Measurements from ENCODE around the gene RELN.
A peak's percentile ranks its signal among the peaks of the same experiment; 100 is the strongest.

The RELN gene

DNA sequence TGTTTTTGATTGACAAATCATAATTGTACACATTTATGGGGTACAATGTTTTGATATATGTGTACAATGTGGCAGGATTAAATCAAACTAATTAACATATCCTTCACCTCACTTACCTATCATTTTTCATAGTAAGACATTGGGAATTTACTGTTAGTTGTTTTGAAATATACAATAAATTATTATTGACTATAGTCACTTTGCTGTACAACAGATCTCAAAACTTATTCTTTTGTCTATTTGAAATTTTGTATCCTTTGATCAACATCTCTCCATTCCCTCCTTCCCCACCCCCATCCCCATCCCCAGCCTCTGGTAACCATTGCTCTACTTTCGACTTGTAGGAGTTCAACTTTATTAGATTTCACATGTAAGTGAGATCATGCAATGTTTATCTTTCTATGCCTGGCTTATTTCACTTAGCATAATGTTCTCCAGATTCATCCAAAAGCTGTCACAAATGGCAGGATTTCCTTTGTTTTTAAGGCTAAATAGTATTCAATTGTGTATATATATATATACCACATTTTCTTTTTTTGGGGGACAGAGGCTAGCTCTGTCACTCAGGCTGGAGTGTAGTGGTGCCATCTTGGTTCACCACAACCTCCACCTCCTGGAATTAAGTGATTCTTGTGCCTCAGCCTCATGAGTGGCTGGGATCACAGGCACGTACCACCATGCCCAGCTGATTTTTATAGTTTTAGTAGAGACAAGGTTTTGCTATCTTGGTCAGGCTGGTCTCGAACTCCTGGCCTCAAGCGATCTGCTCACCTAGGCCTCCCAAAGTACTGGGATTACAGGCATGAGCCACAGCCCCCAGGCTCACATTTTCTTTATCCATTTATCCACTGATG lies 520.1 kb downstream of the RELN start:
- Histone ChIP-seq H3K4me1 (ENCODE audit: control insufficient read depth, insufficient read depth, low read length) (no peaks in the 10 kb centered on the region), H3K27ac (ENCODE audit: low read depth, low read length) (no peak overlapping the region), H3K36me3 (ENCODE audit: control insufficient read depth, insufficient read depth, low read length) (no peaks in the 10 kb centered on the region), H3K27me3 (ENCODE audit: control insufficient read depth, insufficient read depth, low read length) (no peaks in the 10 kb centered on the region), H3K9ac (ENCODE audit: low read depth, low read length) (no peak overlapping the region), H3K4me3 (ENCODE audit: low read depth, low read length) (no peak overlapping the region), H3K9me3 (ENCODE audit: control insufficient read depth, insufficient read depth, low read length) (no peaks in the 10 kb centered on the region)

DNA sequence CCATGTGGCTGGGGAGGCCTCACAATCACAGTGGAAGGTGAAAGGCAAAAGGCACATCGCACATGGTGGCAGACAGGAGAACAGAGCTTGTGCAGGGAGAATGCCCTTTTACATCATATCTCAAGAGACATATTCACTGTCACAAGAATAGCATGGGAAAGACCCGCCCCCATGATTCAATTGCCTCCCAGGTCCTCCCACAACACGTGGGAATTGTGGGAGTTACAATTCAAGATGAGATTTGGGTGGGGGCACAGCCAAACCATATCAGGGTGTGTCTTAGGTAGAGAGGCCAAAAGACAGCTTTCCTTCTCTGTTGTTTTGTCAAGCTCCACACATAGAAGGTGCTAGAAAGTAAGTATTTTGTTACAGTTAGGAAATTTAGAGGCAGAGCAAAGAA lies 522.6 kb downstream of the RELN start:
- Histone ChIP-seq H3K4me1 (ENCODE audit: control insufficient read depth, insufficient read depth, low read length) (no peaks in the 10 kb centered on the region), H3K27ac (ENCODE audit: low read depth, low read length) (no peak overlapping the region), H3K9ac (ENCODE audit: low read depth, low read length) (no peak overlapping the region), H3K36me3 (ENCODE audit: control insufficient read depth, insufficient read depth, low read length) (no peaks in the 10 kb centered on the region), H3K27me3 (ENCODE audit: control insufficient read depth, insufficient read depth, low read length) (no peaks in the 10 kb centered on the region), H3K4me3 (ENCODE audit: low read depth, low read length) (no peak overlapping the region), H3K9me3 (ENCODE audit: control insufficient read depth, insufficient read depth, low read length) (no peaks in the 10 kb centered on the region)

DNA sequence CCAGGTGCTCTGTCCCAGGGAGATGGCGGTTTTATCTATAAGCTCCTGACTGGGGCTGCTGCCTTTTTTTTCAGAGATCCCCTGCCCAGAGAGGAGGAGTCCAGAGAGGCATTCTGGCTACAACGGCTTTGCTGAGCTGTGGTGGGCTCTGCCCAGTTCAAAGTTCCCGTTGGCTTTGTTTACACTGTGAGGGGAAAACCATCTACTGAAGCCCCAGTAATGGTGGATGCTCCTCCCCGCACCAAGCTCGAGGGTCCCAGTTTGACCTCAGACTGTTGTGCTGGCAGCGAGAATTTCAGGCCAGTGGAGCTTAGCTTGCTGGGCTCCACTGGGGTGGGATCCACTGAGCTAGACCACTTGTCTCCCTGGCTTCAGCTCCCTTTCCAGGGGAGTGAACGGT lies 527.1 kb downstream of the RELN start:
- H3K4me3 ChIP-seq (ENCODE audit: low read depth, low read length) = no peak overlapping the region
- no peaks in the 10 kb centered on the region for H3K4me1 ChIP-seq (ENCODE audit: control insufficient read depth, insufficient read depth, low read length)
- no peak overlapping the region for H3K27ac ChIP-seq (ENCODE audit: low read depth, low read length)
- no peaks in the 10 kb centered on the region for H3K36me3 ChIP-seq (ENCODE audit: control insufficient read depth, insufficient read depth, low read length)
- H3K27me3 ChIP-seq (ENCODE audit: control insufficient read depth, insufficient read depth, low read length) = no peaks in the 10 kb centered on the region
- H3K9ac ChIP-seq (ENCODE audit: low read depth, low read length) = no peak overlapping the region
- no peaks in the 10 kb centered on the region for H3K9me3 ChIP-seq (ENCODE audit: control insufficient read depth, insufficient read depth, low read length)

DNA sequence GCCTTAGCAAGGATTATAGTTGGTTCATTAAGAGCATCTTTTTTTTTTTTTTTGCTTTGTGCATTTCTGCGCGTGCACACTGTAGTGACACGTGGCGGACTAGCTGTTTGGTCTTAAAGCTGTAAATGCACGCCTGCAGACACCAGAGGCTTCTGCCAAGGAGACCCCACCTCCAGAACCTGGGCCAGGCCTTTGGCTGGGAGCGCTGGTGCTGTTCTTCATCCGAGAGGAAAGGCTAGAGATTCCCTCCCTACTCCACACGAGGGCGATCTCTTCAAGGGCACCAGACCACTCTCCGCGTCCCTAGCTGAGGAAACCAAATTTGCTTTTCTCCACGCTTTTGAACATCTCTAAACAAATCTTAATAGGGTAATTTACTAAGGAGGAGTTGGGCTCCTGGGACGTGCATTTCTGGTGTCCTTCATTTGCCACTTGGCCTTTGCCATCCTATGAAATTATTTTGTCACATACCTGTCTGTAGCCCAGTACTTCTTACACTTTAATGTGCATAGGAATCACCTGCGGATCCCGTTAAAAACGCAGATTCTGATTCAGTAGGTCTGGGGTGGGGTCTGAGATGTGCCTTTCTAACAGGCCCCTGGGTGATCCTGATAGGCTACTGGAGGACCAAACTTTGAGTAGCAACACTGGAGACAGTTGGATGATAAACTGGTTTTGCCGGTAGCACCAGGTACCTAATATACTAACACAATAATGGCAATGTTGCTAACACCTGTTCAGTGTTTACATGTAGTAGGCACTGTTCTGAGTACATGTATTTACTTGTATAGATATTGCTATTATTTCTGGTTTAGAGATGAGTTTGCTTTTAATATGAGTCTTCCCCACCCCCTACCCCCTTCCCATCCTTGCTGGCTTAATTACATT lies 542.1 kb downstream of the RELN start:
- H3K9ac ChIP-seq (ENCODE audit: low read depth, low read length) = no peak overlapping the region
- peaks cover 16% of the 10 kb centered on the region for H3K4me1 ChIP-seq (ENCODE audit: control insufficient read depth, insufficient read depth, low read length)
- no peaks in the 10 kb centered on the region for H3K9me3 ChIP-seq (ENCODE audit: control insufficient read depth, insufficient read depth, low read length)
- H3K36me3 ChIP-seq (ENCODE audit: control insufficient read depth, insufficient read depth, low read length) = no peaks in the 10 kb centered on the region
- H3K27ac ChIP-seq (ENCODE audit: low read depth, low read length) = no peak overlapping the region
- H3K27me3 ChIP-seq (ENCODE audit: control insufficient read depth, insufficient read depth, low read length) = peaks cover 45% of the 10 kb centered on the region
- no peak overlapping the region for H3K4me3 ChIP-seq (ENCODE audit: low read depth, low read length)

DNA sequence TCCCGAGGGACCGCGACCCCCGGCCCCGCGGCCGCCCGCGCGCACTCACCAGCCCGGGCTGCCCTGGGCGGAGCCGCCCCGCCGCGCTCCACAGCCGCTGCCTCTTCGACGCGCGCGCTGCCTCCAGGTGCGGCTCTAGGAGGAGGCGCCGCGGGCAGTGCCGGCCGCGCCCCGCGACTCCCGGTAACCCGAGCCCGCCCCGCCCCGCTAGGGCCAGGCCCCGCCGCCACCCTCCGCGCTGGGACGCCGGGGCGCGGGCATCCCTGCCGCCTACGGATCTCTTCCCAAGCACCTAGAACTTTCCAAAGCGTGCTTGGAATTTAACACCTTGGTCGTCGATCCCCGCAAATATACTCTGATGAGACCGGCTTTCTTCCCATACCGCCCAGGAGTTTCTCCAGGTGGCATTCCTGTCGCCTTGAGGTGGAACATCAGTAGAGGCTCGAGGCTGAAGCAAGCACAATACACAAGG lies 543.4 kb downstream of the RELN start, which contains the start of gene SLC26A5:
TSS of gene SLC26A5 (minus strand) at position 159 of the 472 bp plus-strand sequence. CDS start 24,693 bp downstream, outside the sequence.
- Histone ChIP-seq H3K27ac (ENCODE audit: low read depth, low read length) (no peak within 1 kb of the TSS), H3K36me3 (ENCODE audit: control insufficient read depth, insufficient read depth, low read length) (no peaks in the 10 kb centered on the region), H3K9ac (ENCODE audit: low read depth, low read length) (no peak within 1 kb of the TSS), H3K27me3 (ENCODE audit: control insufficient read depth, insufficient read depth, low read length) (peaks cover 45% of the 10 kb centered on the region), H3K9me3 (ENCODE audit: control insufficient read depth, insufficient read depth, low read length) (no peaks in the 10 kb centered on the region), H3K4me3 (ENCODE audit: low read depth, low read length) (peak within 1 kb of the TSS; percentile 66), H3K4me1 (ENCODE audit: control insufficient read depth, insufficient read depth, low read length) (peaks cover 16% of the 10 kb centered on the region)

DNA sequence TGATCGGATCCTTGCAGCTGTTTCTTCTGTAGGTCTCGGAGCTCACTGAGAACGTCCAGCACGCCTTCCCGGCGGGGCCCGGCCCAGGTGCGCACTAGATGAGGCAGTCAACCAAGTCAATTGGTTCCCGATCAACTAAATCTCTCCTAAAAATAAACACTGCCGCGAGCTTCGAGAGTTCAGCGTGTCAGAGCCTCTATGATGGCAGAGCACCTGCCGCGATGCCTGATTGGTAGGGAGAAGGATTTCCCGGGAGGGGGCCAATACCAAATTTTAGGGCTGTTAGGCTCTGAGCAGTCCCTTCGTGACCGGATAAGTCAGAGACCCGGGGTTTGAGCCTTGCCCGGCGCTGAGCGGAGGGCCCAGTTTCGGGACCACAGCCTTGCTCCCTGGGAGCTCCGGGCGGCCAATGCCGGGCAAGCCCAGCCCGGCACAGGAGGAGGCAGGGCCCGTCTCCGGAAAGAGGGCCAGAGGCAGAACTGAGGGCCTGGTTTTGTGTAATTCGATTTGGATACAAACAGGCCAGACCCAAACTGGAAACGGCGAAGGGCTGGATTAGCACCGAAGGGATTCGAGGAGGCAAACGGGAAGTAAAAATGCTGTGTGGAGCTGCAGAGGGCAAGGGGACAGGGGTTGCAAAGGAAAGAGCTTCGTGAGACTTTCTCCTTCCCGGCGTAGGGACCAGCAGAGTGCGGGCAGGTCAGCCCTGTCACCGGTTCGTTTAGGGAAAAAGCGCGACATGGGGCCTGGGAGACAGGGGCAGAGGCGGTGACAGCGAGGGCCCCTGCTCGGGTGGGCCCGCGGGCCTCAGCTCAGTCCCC lies 544.0 kb downstream of the RELN start:
- H3K4me3 ChIP-seq (ENCODE audit: low read depth, low read length) = peak overlapping the region; percentile 66
- no peaks in the 10 kb centered on the region for H3K36me3 ChIP-seq (ENCODE audit: control insufficient read depth, insufficient read depth, low read length)
- H3K4me1 ChIP-seq (ENCODE audit: control insufficient read depth, insufficient read depth, low read length) = peaks cover 16% of the 10 kb centered on the region
- no peak overlapping the region for H3K27ac ChIP-seq (ENCODE audit: low read depth, low read length)
- no peaks in the 10 kb centered on the region for H3K9me3 ChIP-seq (ENCODE audit: control insufficient read depth, insufficient read depth, low read length)
- H3K27me3 ChIP-seq (ENCODE audit: control insufficient read depth, insufficient read depth, low read length) = peaks cover 45% of the 10 kb centered on the region
- no peak overlapping the region for H3K9ac ChIP-seq (ENCODE audit: low read depth, low read length)

DNA sequence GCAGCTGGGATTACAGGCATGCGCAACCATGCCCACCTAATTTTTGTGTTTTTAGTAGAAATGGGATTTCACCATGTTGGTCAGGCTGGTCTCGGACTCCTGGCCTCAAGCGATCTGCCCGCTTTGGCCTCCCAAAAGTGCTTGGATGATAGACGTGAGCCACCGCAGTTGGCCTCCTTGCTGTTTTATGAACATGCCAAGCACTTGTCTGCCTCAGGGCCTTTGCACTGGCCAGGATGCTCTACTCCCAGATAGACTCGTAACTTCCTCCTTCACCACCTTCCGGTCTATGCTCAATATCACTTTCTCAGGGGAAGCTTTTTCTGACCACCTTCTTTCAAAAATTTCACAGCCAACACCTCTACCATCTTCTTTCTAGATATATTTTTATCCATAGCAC lies 549.8 kb downstream of the RELN start:
- H3K9ac ChIP-seq (ENCODE audit: low read depth, low read length) = no peak overlapping the region
- H3K4me1 ChIP-seq (ENCODE audit: control insufficient read depth, insufficient read depth, low read length) = peaks cover 6% of the 10 kb centered on the region
- no peaks in the 10 kb centered on the region for H3K9me3 ChIP-seq (ENCODE audit: control insufficient read depth, insufficient read depth, low read length)
- no peak overlapping the region for H3K4me3 ChIP-seq (ENCODE audit: low read depth, low read length)
- H3K27ac ChIP-seq (ENCODE audit: low read depth, low read length) = no peak overlapping the region
- no peaks in the 10 kb centered on the region for H3K36me3 ChIP-seq (ENCODE audit: control insufficient read depth, insufficient read depth, low read length)
- peaks cover 18% of the 10 kb centered on the region for H3K27me3 ChIP-seq (ENCODE audit: control insufficient read depth, insufficient read depth, low read length)

GRCh38 chr7:103437623-103438022 lies 551.8 kb downstream of the RELN start:
- no peaks in the 10 kb centered on the region for H3K36me3 ChIP-seq (ENCODE audit: control insufficient read depth, insufficient read depth, low read length)
- H3K9me3 ChIP-seq (ENCODE audit: control insufficient read depth, insufficient read depth, low read length) = no peaks in the 10 kb centered on the region
- H3K27ac ChIP-seq (ENCODE audit: low read depth, low read length) = no peak overlapping the region
- H3K27me3 ChIP-seq (ENCODE audit: control insufficient read depth, insufficient read depth, low read length) = no peaks in the 10 kb centered on the region
- no peak overlapping the region for H3K4me3 ChIP-seq (ENCODE audit: low read depth, low read length)
- H3K4me1 ChIP-seq (ENCODE audit: control insufficient read depth, insufficient read depth, low read length) = no peaks in the 10 kb centered on the region
- H3K9ac ChIP-seq (ENCODE audit: low read depth, low read length) = no peak overlapping the region

DNA sequence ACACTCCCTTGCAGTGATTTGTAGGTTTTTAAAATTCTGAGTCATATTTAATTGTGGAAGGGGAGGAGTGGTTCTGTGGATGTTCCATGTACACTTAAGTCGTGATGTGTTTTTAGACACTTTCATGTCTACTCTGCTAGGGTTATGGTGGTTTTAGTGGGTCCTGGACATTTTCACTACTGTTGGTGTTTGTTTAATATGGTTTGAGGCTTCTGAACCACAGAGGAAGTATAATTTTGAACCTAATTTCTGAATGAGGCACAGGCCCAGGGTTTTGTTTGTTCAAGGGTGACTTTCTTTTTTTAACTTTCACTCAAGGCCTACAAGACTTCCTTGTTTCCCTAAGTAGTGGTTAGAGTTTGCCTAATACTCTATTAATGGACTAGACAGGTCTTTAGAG lies 556.7 kb downstream of the RELN start:
- Histone ChIP-seq H3K4me1 (ENCODE audit: control insufficient read depth, insufficient read depth, low read length) (no peaks in the 10 kb centered on the region), H3K4me3 (ENCODE audit: low read depth, low read length) (no peak overlapping the region), H3K9me3 (ENCODE audit: control insufficient read depth, insufficient read depth, low read length) (no peaks in the 10 kb centered on the region), H3K9ac (ENCODE audit: low read depth, low read length) (no peak overlapping the region), H3K27me3 (ENCODE audit: control insufficient read depth, insufficient read depth, low read length) (no peaks in the 10 kb centered on the region), H3K27ac (ENCODE audit: low read depth, low read length) (no peak overlapping the region), H3K36me3 (ENCODE audit: control insufficient read depth, insufficient read depth, low read length) (no peaks in the 10 kb centered on the region)

DNA sequence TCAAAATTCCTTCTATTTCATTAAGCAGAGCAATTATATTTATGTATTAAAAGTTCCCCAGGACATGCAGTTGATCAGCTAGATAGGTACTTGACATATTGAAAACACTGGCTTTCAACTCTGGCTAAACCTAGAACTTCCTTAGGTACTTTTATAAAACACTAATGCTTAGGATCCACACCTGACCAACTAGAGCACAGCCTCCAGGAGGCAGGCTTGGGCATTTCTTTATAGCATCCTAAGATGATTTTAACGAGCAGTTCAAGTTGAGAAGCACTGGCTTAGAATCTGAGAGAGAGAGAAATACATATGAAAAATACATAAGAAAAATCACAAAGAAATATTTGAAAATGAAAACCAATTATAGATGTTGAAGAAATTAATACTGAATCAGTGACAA lies 564.3 kb downstream of the RELN start:
- H3K27me3 ChIP-seq (ENCODE audit: control insufficient read depth, insufficient read depth, low read length) = no peaks in the 10 kb centered on the region
- no peak overlapping the region for H3K9ac ChIP-seq (ENCODE audit: low read depth, low read length)
- no peaks in the 10 kb centered on the region for H3K36me3 ChIP-seq (ENCODE audit: control insufficient read depth, insufficient read depth, low read length)
- no peaks in the 10 kb centered on the region for H3K4me1 ChIP-seq (ENCODE audit: control insufficient read depth, insufficient read depth, low read length)
- H3K27ac ChIP-seq (ENCODE audit: low read depth, low read length) = no peak overlapping the region
- H3K9me3 ChIP-seq (ENCODE audit: control insufficient read depth, insufficient read depth, low read length) = no peaks in the 10 kb centered on the region
- H3K4me3 ChIP-seq (ENCODE audit: low read depth, low read length) = no peak overlapping the region
